Body of pancreas (tissue), 4 donors: Measurements from ENCODE around the gene SUPT3H.

Experiments
- POLR2A ChIP-seq, 3 donors: fragments of 450-650 bp; IDR thresholded peaks; one replicate each; pipeline ENCODE4 v1.6.1; 2016; ENCODE audit warnings: antibody characterized with exemption in 3 of 3, mild to moderate bottlenecking in 2 of 3
- TF ChIP-seq, protein P1 (sequence below), 7 experiments: fragments of 450-650 bp in 4 of 7; fragments of 200-600 bp in 3 of 7; sonication (generic) in 3 of 7; IDR thresholded peaks; one replicate each; pipeline ENCODE4 v1.5.1; 2016 to 2019; ENCODE audit warnings: antibody characterized with exemption in 7 of 7

DNA sequence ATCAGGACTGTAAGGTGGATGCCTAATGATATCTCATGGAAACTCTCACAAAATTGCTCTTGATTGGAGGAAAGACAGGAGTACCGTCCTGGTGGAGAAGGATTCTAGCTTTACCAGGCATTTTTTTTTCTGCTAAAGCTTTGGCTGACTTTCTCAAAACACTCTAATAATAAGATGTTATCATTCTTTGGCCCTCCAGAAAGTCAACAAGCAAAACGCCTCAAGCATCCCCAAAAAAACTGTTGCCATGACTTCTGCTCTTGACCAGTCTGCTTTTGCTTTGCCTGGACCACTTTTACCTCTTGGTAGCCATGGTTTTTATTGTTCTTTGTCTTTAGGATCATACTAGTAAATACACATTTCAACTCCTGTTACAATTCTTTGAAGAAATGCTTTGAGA, 105.1 kb downstream of the SUPT3H start:
- TF ChIP-seq, protein P1, sequence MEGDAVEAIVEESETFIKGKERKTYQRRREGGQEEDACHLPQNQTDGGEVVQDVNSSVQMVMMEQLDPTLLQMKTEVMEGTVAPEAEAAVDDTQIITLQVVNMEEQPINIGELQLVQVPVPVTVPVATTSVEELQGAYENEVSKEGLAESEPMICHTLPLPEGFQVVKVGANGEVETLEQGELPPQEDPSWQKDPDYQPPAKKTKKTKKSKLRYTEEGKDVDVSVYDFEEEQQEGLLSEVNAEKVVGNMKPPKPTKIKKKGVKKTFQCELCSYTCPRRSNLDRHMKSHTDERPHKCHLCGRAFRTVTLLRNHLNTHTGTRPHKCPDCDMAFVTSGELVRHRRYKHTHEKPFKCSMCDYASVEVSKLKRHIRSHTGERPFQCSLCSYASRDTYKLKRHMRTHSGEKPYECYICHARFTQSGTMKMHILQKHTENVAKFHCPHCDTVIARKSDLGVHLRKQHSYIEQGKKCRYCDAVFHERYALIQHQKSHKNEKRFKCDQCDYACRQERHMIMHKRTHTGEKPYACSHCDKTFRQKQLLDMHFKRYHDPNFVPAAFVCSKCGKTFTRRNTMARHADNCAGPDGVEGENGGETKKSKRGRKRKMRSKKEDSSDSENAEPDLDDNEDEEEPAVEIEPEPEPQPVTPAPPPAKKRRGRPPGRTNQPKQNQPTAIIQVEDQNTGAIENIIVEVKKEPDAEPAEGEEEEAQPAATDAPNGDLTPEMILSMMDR (IDR thresholded peaks at IDR 0.05), result no peak
- no peak for TF ChIP-seq POLR2A (IDR thresholded peaks at IDR 0.05)
